Adrenal gland (tissue), 5 donors: ENCODE results near the gene MIS18BP1.

Experiments used
- CTCF ChIP-seq, 6 experiments: fragments of 450-650 bp in 4 of 6; fragments of 200-600 bp in 2 of 6; sonication (generic) in 1 of 6; IDR thresholded peaks; 1 replicate in 5 of 6; 2 replicates in 1 of 6; pipeline versions ENCODE4 v1.5.1 to v1.8.0; 2016 to 2021; ENCODE audit warnings: antibody characterized with exemption in 6 of 6, mild to moderate bottlenecking in 2 of 6, moderate library complexity in 1 of 6
- POLR2A ChIP-seq, 2 donors: fragments of 450-650 bp; IDR thresholded peaks; one replicate each; pipeline ENCODE4 v1.6.1; 2017; ENCODE audit warnings: antibody characterized with exemption in 2 of 2, mild to moderate bottlenecking in 2 of 2, moderate library complexity in 1 of 2
- donor health status: DM: no; HTN: no; CAD: no.

- TF ChIP-seq CTCF (IDR thresholded peaks at IDR 0.05) (no peak), POLR2A (IDR thresholded peaks at IDR 0.05) (no peak)
Observed at GRCh38 chr14:45249856-45250575, 3.0 kb downstream of the MIS18BP1 start.
